Hepatocyte (in vitro differentiated cells): ENCODE results near the gene PSME4. TPM values are rescaled to one million over a fixed set of nuclear protein-coding genes. Genes with fewer than 3 reads are reported as not detected.

Source experiments
- DNase-seq: peaks from one replicate; pipeline ENCODE4 v3.0.0-alpha.2; 2016; ENCODE audit warnings: low spot score
- H2AFZ ChIP-seq: fragments of 200-600 bp; sonication (generic); 2 replicates; pipeline ENCODE4 v1.6.0; 2016; ENCODE audit warnings: antibody characterized with exemption, mild to moderate bottlenecking
- H3K27ac ChIP-seq: fragments of 200-600 bp; sonication (generic); 2 replicates; pipeline ENCODE4 v1.5.1; 2016; ENCODE audit warnings: mild to moderate bottlenecking
- H3K27me3 ChIP-seq: fragments of 200-600 bp; sonication (generic); 2 replicates; pipeline ENCODE4 v1.6.1; 2016
- H3K36me3 ChIP-seq: fragments of 200-600 bp; sonication (generic); replicated peaks from 2 replicates; pipeline ENCODE4 v1.5.1; 2016; ENCODE audit warnings: low read depth; ENCODE audit not compliant: insufficient read depth
- H3K4me1 ChIP-seq: fragments of 200-600 bp; sonication (generic); 2 replicates; pipeline ENCODE4 v1.5.1; 2016; ENCODE audit warnings: mild to moderate bottlenecking, moderate library complexity; ENCODE audit not compliant: insufficient read depth
- H3K4me2 ChIP-seq: fragments of 200-600 bp; sonication (generic); 2 replicates; pipeline ENCODE4 v1.6.0; 2016
- H3K4me3 ChIP-seq: fragments of 200-600 bp; sonication (generic); 2 replicates; pipeline ENCODE4 v1.5.1; 2016; ENCODE audit warnings: mild to moderate bottlenecking
- H3K79me2 ChIP-seq: fragments of 200-600 bp; sonication (generic); 2 replicates; pipeline ENCODE4 v1.6.0; 2017; ENCODE audit warnings: mild to moderate bottlenecking
- H3K9me2 ChIP-seq: fragments of 200-600 bp; sonication (generic); replicated peaks from 2 replicates; pipeline ENCODE4 v1.6.0; 2017; ENCODE audit warnings: mild to moderate bottlenecking; ENCODE audit not compliant: insufficient read depth
- H3K9me3 ChIP-seq: fragments of 200-600 bp; sonication (generic); 2 replicates; pipeline ENCODE4 v1.5.1; 2016; ENCODE audit warnings: low read depth, mild to moderate bottlenecking
- H4K20me1 ChIP-seq: fragments of 200-600 bp; sonication (generic); 2 replicates; pipeline ENCODE4 v1.6.0; 2016; ENCODE audit warnings: mild to moderate bottlenecking; ENCODE audit not compliant: insufficient read depth, poor library complexity, severe bottlenecking
- EZH2 ChIP-seq: fragments of 200-600 bp; sonication (generic); IDR thresholded peaks from 2 replicates; pipeline ENCODE4 v1.6.1; 2016; ENCODE audit warnings: antibody characterized with exemption, mild to moderate bottlenecking, borderline replicate concordance
- EZH2phosphoT487 ChIP-seq: fragments of 200-600 bp; sonication (generic); IDR thresholded peaks from one replicate; pipeline ENCODE4 v1.6.1; 2018; ENCODE audit warnings: antibody characterized with exemption, mild to moderate bottlenecking, low read depth, moderate library complexity; ENCODE audit not compliant: unreplicated experiment, severe bottlenecking
- WGBS: methylation state at CpG from one replicate; pipeline ENCODE4 v1.1.6; 2016; ENCODE audit warnings: low lambda C conversion rate; ENCODE audit errors: missing lambda C conversion rate; 5-methylcytosine and 5-hydroxymethylcytosine counted together
- polyA plus RNA-seq: library from polyadenylated mRNA; unstranded; fragments of >200 nt; fragmentation: Nextera tagmentation; extraction: Ambion mirVana; gene quantifications from 2 replicates; pipeline ENCODE4 v1.2.1, GENCODE V29; 2016
- total RNA-seq: library from RNA; depleted of rRNA; stranded (reverse); fragments of >200 nt; gene quantifications from 2 replicates; pipeline ENCODE4 v1.2.3, GENCODE V29; 2014
- TF ChIP-seq, protein P1 (sequence below): fragments of 200-600 bp; sonication (generic); IDR thresholded peaks from 2 replicates; pipeline ENCODE4 v1.5.1; 2016; ENCODE audit warnings: antibody characterized with exemption, mild to moderate bottlenecking; ENCODE audit not compliant: poor library complexity

PSME4 gene
- total and polyA plus RNA-seq, 2 experiments from 2014 or later, result 12.7 to 53.1 TPM

DNA sequence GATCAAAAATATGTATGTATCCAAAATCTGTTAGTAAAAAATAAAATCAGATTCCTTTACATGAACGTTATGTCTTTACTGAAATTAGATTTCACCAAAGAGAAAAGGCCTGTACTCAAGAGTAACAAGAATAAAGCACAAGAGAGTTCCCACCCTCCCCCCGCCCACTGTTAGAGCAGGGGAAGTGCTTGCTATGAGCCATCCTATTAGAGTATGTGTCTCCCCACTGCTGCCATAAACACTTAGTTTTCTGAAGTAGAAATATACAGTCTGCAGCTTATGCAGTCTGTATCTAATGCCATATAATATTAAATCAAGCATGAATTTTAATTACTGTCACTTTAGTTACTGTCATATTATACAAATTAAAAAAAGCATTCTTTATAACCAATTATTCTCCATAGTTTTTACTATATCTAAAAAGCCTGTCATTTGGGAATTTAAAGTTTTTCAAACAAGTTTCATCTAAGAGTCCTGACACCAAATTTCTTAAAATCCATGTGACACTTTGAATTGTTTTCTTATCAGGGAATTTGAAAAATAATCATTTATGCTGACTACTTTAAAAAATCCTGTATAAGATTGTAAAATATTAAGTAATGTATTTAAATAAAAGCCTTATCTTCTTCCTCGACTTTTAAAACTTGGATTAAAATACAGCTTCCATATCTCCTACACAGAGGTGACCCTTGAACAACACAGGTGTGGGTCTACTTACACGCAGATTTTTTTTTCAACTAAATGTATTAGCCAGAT, 59.2 kb downstream of the PSME4 start:
- WGBS, result 89% methylated on average over 4 of the region's 4 CpGs
- Histone ChIP-seq H3K36me3 (no peaks in the 10 kb centered on the region), H3K9me3 (no peaks in the 10 kb centered on the region), H3K79me2 (peaks cover 3% of the 10 kb centered on the region), H3K9me2 (no peaks in the 10 kb centered on the region), H3K4me1 (no peaks in the 10 kb centered on the region), H3K4me3 (no peak overlapping the region), H3K27me3 (no peaks in the 10 kb centered on the region), H3K27ac (no peak overlapping the region), H3K4me2 (no peak overlapping the region), H4K20me1 (no peaks in the 10 kb centered on the region), H2AFZ (no peak overlapping the region)
- no peak for DNase-seq
- TF ChIP-seq EZH2phosphoT487 (no peak), EZH2 (no peak)
- TF ChIP-seq, protein P1, sequence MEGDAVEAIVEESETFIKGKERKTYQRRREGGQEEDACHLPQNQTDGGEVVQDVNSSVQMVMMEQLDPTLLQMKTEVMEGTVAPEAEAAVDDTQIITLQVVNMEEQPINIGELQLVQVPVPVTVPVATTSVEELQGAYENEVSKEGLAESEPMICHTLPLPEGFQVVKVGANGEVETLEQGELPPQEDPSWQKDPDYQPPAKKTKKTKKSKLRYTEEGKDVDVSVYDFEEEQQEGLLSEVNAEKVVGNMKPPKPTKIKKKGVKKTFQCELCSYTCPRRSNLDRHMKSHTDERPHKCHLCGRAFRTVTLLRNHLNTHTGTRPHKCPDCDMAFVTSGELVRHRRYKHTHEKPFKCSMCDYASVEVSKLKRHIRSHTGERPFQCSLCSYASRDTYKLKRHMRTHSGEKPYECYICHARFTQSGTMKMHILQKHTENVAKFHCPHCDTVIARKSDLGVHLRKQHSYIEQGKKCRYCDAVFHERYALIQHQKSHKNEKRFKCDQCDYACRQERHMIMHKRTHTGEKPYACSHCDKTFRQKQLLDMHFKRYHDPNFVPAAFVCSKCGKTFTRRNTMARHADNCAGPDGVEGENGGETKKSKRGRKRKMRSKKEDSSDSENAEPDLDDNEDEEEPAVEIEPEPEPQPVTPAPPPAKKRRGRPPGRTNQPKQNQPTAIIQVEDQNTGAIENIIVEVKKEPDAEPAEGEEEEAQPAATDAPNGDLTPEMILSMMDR, result no peak

DNA sequence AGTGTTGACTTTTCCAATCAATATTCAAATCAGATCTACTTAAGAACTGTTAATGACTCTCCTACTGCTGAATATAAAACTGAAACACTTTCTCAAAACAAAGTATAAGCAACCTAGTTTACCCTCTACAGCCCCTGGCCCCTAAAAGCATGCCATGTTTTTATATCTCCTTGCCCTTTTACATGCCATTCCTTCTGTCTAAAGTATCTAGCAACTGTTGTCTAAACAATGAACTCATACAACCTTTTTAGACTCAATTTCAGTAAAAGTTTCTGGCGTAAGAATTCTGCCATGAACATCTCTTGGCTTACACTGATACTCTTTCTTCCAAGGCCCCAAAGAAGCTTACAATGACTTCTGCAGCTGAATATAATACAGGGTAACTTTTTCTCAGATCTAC, 63.2 kb downstream of the PSME4 start:
- DNase-seq, result no peak
- Histone ChIP-seq H2AFZ (no peak overlapping the region), H3K36me3 (no peaks in the 10 kb centered on the region), H3K79me2 (no peaks in the 10 kb centered on the region), H3K27me3 (no peaks in the 10 kb centered on the region), H3K4me2 (no peak overlapping the region), H3K9me3 (no peaks in the 10 kb centered on the region), H4K20me1 (no peaks in the 10 kb centered on the region), H3K4me3 (no peak overlapping the region), H3K9me2 (no peaks in the 10 kb centered on the region), H3K27ac (no peak overlapping the region), H3K4me1 (no peaks in the 10 kb centered on the region)
- WGBS, result 93% methylated on average over 1 of the region's 1 CpG
- TF ChIP-seq EZH2, result no peak
- TF ChIP-seq EZH2phosphoT487, result no peak
- TF ChIP-seq, protein P1, result no peak

DNA sequence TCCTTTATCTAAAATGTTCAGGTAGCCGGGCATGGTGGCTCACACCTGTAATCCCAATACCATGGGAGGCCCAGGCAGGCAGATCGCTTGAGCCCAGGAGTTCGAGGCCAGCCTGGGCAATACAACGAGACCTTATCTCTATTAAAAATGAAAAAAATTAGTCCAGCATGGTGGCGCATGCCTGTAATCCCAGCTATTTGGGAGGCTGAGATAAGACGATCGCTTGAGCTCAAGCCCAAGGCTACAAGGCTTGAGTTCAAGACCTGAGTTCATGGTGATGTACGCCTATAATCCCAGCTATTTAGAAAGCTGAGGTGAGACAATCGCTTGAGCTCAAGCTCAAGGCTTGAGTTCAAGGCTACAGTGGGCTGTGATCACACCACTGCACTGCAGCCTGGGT, 65.4 kb downstream of the PSME4 start:
- WGBS, result 96% methylated on average over 9 of the region's 9 CpGs
- H3K27me3 ChIP-seq, result no peaks in the 10 kb centered on the region
- no peak overlapping the region for H3K4me2 ChIP-seq
- no peaks in the 10 kb centered on the region for H3K9me3 ChIP-seq
- DNase-seq, result no peak
- H4K20me1 ChIP-seq, result no peaks in the 10 kb centered on the region
- no peaks in the 10 kb centered on the region for H3K79me2 ChIP-seq
- H3K4me1 ChIP-seq, result no peaks in the 10 kb centered on the region
- no peak for TF ChIP-seq EZH2phosphoT487
- no peak for TF ChIP-seq EZH2
- TF ChIP-seq, protein P1, result no peak
- no peak overlapping the region for H3K27ac ChIP-seq
- H3K9me2 ChIP-seq, result no peaks in the 10 kb centered on the region
- no peak overlapping the region for H3K4me3 ChIP-seq
- no peak overlapping the region for H2AFZ ChIP-seq
- H3K36me3 ChIP-seq, result no peaks in the 10 kb centered on the region
